ENCODE measurements around the gene CACNA2D4.
"Not testable (repeated sequence)": the region's sequence is repeated elsewhere in the genome, so short reads cannot be mapped to it uniquely, and the experiment has no call there.

The CACNA2D4 gene, protein sequence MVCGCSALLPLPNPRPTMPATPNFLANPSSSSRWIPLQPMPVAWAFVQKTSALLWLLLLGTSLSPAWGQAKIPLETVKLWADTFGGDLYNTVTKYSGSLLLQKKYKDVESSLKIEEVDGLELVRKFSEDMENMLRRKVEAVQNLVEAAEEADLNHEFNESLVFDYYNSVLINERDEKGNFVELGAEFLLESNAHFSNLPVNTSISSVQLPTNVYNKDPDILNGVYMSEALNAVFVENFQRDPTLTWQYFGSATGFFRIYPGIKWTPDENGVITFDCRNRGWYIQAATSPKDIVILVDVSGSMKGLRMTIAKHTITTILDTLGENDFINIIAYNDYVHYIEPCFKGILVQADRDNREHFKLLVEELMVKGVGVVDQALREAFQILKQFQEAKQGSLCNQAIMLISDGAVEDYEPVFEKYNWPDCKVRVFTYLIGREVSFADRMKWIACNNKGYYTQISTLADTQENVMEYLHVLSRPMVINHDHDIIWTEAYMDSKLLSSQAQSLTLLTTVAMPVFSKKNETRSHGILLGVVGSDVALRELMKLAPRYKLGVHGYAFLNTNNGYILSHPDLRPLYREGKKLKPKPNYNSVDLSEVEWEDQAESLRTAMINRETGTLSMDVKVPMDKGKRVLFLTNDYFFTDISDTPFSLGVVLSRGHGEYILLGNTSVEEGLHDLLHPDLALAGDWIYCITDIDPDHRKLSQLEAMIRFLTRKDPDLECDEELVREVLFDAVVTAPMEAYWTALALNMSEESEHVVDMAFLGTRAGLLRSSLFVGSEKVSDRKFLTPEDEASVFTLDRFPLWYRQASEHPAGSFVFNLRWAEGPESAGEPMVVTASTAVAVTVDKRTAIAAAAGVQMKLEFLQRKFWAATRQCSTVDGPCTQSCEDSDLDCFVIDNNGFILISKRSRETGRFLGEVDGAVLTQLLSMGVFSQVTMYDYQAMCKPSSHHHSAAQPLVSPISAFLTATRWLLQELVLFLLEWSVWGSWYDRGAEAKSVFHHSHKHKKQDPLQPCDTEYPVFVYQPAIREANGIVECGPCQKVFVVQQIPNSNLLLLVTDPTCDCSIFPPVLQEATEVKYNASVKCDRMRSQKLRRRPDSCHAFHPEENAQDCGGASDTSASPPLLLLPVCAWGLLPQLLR

DNA sequence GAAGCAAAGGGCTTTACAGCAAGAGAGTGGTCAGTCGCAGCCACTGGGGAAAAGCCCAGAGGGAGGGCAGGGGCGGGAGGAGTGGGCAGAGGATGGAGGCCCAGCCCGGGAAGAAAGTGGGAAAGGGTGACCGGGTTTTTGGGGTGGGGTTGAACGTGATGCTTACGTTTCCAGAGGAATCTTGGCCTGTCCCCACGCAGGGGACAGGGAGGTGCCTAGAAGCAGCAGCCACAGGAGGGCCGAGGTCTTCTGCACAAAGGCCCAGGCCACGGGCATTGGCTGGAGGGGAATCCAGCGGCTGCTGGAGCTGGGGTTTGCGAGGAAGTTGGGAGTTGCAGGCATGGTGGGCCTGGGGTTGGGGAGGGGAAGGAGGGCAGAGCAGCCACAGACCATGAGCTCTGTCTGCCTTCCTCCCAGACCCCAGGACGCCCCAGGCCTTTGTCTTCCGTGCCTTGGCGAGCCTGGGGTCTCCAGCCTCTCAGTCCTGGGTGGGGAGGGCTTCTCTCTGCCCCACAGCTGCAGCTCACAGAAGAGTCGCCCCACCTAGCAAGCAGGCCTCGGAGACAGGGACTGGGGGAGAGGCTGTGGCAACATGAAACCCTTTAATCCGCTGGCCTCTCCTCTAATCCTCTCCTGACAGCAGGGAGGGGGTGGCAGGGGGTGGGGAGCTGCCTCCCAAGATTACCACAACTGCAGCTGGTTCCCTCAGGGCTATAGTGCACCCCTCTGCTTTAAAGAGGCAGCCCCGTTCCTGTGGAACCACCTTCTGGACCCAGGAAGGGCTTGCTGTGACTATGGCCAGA is at the start of gene CACNA2D4:
Gene CACNA2D4, minus strand, starts transcription at position 572 of the 803 bp plus-strand sequence. Its CDS starts 179 bp downstream, at position 393.
- intact Hi-C loops (cut with DNase I), result no loop called here
- DNase-seq, result peak in 10 of 42 donors; percentile 1 to 38 (median 10)

DNA sequence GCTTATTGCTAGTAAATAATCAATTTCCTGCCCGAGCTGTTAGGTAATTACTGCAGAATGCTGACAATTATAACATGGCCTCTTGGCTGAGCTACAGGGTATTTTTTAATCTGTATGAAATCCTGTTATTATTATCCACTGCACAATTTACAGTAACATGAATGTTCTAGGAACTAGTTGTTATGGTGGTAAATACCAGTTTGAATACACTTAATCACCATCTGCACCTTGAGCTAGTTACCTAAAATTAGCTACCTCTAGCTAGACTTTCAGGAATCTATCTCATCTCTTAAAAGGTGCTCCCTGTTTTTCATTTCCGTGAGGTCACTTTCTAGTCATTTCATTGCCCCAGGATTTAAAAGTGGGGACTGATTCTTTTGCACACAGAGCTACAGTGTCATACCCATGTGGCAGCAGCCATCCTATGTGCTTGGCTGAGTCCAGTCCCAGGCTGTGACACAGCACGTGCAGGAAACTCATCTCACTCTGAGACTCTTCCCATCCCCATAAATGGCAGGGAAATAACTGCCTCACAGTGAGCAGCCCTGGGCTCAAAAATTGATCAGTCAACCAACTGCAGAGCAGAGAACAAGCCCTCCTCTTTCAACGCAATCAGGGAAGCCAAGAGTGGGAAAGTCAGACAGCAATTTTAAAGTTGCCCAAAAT is 48.2 kb upstream of the CACNA2D4 start:
- DNase-seq, result no peak
- intact Hi-C loops (cut with DNase I), result no loop called here

DNA sequence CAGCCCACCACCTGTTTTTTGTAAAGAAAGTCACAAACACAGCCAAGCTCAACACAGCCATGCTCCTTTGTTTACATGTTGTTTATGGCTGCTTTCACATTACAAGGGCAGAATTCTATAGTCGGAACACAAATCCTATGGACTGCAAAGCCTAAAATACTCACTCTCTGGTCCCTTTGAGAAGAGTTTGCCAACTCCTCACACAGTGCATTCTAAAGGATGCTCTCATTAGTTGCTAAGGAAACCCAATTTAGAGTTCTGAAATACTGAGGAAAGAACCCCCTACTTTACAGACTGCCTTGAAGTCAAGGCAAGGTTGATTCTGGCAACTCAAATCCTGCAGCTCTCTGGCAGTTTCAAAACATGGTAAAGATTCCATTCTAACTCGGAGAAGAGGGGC is 47.5 kb upstream of the CACNA2D4 start:
- intact Hi-C loops (cut with DNase I), result no loop called here
- DNase-seq, result no peak

DNA sequence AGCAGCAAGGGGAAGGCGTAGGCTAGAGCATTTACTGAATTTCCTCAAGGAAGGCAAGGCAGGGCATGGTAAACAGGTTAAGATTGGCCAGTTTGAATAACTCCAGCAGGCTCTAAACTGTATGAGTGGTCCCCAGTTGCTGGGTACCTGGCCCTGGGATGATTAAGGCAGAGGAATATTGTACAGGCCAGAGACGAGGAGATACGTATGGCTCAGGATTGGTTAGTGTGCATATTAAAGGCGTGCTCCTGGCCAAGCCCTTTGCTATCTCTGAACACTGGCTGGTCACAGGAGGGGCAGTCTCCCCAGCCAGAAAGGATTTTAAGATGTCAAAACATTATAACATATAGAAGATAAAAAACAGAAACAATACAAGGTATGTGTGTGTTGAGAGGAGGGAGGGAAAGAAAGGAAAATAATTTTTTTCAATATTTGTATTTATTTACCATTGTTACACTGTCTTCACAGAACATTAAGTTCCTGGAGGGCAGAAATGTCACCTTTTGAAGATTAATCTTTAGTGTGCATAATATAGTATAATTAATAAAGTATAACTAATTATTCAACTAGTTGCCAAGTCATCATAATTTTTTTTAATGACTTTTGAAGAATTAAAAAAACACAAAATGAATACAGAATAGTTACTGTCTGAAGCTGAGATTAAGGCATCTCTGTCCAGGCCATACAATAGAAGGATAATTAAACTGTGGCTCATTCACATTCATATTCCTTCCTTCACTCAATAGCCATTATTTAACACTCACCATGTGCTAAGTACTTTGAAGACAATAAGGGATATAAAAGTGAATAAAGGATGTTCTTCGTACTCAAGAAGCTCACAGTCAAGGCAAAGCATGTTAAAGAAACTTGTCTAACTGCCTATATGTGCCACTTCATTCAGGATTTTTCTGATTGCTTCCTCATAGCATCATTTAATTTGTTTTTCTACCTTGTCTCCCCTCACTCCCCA is 43.9 kb upstream of the CACNA2D4 start:
- DNase-seq, result no peak
- intact Hi-C loops (cut with DNase I), result no loop called here

DNA sequence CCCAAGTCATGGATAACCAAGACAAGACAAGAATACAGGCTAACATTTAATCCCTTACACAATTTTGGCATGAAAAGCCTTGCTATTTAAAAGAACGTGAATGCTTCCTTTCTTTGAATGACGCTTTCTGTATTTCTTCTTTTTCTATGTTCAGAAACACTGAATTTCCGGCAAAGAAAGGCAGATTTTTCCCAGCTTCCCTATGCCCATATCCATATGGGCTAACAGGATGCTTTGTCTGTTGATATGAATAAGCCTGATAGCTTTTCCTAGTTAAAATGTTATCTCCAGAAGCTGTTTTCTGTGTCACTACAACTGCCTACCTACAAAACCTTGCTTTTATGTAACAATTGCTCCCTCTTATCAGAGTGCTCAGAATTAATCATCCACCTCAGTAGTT is 38.3 kb upstream of the CACNA2D4 start:
- intact Hi-C loops (cut with DNase I), result no loop called here
- DNase-seq, result no peak

DNA sequence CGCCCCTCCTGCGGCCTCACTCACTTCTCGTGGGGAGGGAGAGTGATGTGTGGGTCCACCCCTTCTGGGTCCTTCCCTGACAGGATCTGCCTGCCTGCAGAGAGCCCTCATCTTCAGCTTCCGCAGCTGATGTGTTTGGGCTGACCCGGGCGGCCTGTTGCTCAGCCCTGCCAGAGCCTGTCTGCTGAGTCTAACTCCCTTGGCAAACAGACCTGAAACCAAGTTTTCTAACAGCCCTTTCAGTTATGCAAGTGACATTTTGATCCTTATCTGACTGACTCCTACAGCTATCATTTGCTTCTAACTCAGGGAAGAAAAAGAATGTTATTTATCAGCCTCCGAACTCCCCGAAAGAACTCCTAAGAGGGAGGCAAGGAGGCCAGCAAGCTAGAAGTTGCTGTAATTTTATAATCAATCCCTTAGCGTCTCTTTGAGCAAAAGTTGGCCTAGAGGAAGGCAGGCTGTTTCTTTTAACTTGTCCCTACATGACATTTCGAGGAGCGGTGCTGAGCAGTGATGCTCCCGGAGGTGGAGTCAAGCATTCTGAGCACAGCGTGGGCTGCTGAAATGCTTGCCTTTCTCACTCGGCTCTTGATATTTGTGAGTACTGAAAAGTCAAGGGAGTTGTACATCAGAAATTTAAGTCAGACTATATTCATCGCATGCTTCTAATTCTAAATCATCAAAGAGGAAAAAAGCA is 31.5 kb upstream of the CACNA2D4 start:
- intact Hi-C loops (cut with DNase I), result loop anchor here (10.0 kb wide), 1 partner anchor 85 kb away; no protein-coding TSS in a partner anchor
- DNase-seq, result peak in 35 of 42 donors; percentile 57 to 94 (median 77)

DNA sequence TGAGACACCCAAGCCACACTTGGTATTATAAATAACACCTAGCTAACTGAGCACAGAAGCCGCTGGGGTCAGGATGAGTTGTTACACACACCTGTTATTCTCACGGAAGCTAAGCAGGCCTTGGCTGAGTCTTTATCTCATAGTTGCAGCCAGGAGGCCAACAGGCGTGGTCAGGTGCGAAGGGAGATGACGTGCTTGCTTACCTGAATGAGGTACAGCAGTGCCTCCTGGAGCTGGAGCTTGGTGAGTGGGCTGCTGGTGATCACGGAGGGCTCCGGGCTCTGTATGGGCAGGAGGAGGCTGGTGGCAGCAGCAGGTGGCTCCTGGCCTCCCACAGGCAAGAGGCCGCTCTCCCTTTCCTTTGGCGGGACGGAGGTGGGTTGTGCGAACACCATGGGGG is 30.4 kb upstream of the CACNA2D4 start:
- intact Hi-C loops (cut with DNase I), result loop anchor here (10.0 kb wide), 1 partner anchor 86 kb away; no protein-coding TSS in a partner anchor
- no peak for DNase-seq

DNA sequence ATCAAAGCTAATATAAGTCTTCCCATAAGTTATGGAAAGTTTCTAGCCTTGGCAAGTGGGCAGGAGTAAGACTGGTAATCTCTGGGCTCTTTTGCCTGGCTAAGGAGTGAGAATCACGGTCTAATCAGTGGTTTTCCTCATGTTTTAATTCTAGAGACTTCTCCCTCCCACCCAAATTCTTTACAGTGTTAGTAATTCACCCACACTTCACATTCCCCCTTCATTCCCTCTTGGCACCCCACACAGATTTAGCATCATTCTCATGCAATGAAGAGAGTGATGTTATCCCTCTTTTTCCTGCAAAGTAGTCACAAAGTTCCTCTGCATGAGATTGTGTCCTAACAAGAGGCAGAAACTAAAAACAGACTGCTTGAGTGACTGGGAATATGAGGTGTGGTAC is 28.6 kb upstream of the CACNA2D4 start:
- intact Hi-C loops (cut with DNase I), result loop anchor here (10.0 kb wide), 1 partner anchor 88 kb away; no protein-coding TSS in a partner anchor

DNA sequence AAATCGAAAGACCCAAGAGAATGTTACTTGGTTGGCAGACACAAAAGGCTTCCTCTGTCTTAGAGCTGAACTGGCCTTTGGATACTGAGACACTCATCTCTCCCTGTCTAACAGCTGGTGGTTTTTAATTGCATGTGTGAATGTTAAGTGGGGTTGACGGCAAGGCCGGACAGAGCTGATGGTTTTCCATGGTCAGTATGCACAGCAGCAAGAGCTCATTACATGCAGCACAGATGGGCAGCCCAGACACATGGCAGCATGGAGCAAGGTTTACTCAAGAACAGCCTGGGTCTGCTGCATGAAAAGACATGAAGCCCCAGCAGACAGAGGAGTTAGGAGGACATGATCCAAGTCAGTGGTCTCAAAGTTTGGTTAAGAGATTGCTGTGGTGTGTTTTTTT is 27.8 kb upstream of the CACNA2D4 start:
- intact Hi-C loops (cut with DNase I), result loop anchor here (10.0 kb wide), 1 partner anchor 89 kb away; no protein-coding TSS in a partner anchor

More for the DNA sequence above, 28.6 kb upstream of the CACNA2D4 start:
- DNase-seq, result no peak

DNA sequence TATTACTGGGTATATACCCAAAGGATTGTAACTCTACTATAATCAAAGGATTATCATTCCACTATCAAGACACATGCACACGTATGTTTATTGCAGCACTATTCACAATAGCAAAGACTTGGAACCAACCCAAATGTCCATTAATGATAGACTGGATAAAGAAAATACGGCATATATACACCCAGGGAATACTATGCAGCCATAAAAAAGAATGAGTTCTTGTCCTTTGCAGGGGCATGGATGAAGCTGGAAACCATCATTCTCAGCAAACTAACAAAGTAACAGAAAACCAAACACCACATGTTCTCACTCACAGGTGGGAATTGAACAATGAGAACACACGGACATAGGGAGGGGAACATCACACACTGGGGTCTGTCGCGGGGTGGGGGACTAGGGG is 27.1 kb upstream of the CACNA2D4 start:
- intact Hi-C loops (cut with DNase I), result loop anchor here (10.0 kb wide), 1 partner anchor 89 kb away; no protein-coding TSS in a partner anchor
- DNase-seq, result not testable (repeated sequence)

More for the DNA sequence above, 27.8 kb upstream of the CACNA2D4 start:
- no peak for DNase-seq

DNA sequence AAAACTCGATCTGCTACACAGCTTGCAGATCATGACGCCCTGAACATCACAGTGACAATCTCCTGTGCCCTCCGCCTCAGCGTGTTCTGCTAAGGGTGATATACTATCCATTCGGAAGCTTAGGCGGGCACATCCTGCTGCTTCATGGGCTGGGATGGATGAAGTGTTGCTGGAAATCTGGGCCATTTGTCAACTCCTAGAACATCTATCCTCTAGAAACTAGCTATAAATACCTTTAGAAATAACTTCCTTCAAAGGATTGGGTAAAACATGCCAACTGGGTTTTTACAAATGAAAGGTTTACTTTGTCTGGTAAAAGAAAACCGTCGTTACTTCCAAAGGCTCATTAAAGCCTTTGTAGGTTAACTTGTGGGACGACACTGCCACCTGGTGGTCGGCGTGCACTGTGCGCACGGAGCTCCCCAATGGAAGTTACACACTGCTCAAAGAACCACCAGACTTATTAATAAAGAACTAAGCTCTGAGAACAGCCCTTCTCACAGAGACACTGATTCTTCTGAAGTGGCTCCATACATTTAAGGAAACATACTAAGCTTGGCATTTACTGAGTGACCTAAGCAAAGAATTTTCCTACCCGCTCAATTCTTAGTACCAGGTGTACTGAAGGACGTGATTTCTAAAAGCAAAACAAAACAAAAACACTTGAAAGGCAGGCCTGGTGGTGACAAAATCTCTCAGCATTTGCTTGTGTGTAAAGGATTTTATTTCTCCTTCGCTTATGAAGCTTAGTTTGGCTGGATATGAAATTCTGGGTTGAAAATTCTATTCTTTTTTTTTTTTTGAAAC is 21.6 kb upstream of the CACNA2D4 start:
- intact Hi-C loops (cut with DNase I), result loop anchor here (5.0 to 10.0 kb wide), 3 partner anchors 62 to 283 kb away; partner anchors contain the start of gene DCP1B
- peak; percentile 59 to 97 (median 92) for DNase-seq

DNA sequence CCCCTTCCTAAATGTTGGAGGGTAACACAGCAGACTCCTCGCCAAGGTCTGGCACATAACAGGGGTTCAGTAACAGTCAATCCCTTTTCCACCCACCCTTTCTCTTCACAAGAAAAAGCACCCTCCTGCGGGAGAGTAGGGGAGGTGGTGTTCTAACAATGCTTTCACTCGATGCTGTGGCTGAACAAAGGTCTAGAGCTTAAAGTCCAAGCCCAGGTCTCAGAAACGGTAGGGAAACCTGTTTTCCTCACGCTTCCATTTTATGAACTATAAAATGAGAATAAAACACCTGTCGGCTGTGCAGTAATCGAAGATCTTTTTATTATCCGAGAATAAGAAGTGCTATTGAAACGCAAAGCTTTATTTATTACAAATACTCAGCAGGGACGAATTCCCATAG is 20.9 kb upstream of the CACNA2D4 start:
- intact Hi-C loops (cut with DNase I), result loop anchor here (5.0 kb wide), 2 partner anchors 63 to 282 kb away; partner anchors contain the start of gene DCP1B

DNA sequence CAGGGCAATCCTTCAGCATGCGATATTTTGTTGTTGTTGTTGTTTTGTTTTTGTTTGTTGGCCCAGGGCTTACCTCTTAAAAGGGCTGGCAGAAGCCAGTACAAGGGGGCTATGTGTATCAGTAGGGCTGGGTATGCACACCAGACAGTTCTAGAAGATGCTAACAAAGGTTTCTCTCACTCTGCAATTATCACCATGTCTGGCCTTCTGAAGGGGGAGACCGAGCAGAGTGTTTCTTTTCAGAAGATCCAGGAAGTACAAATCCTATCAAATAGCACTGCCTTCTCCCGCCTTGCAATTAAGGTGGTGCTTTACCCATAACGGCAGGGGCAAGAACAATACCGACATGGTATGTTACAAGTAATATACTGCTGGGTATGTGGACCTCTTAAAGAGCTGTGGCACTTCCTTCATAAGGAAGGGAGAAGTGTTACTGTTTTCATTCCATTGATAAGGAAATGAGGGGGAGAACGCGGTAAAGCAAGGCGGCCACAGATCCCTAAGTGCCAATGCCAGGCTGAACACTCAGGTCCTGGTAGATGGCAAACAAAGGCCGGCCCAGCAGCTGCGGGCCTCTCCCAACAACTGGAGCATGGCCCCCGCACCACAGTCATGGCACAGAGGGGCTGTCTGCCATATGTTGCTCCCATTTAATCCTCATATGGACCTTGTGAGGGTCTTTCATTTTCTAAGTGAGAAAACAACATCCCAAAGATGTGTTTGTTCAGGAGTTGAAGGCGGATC is 19.2 kb upstream of the CACNA2D4 start:
- peak in 2 of 42 donors; percentile 25 to 29 for DNase-seq
- intact Hi-C loops (cut with DNase I), result loop anchor here (5.0 kb wide), 2 partner anchors 65 to 280 kb away; partner anchors contain the start of gene DCP1B

More for the DNA sequence above, 20.9 kb upstream of the CACNA2D4 start:
- peak in 2 of 42 donors; percentile 9 to 38 for DNase-seq
